WERI-Rb-1 (cell line): Measurements from ENCODE around the gene RGS6.

ENCODE experiments used
- DNase-seq: peaks from one replicate; pipeline ENCODE4 v3.0.0-alpha.2; 2020
- H3K27ac ChIP-seq: fragments of 250-450 bp; sonication (Bioruptor Pico); 2 replicates; pipeline ENCODE4 v1.5.1; 2020; ENCODE audit warnings: mild to moderate bottlenecking, moderate library complexity
- H3K27me3 ChIP-seq: fragments of 250-450 bp; sonication (Bioruptor Pico); 2 replicates; pipeline ENCODE4 v1.5.1; 2021; ENCODE audit warnings: mild to moderate bottlenecking, low read depth, moderate library complexity; ENCODE audit not compliant: insufficient read depth, severe bottlenecking
- H3K36me3 ChIP-seq: fragments of 250-450 bp; sonication (Bioruptor Pico); 2 replicates; pipeline ENCODE4 v1.5.1; 2020; ENCODE audit warnings: mild to moderate bottlenecking, moderate library complexity
- H3K4me3 ChIP-seq: 2 replicates; pipeline ENCODE4 v1.5.1; 2011; ENCODE audit warnings: low read depth, mild to moderate bottlenecking, control low read depth, low read length
- H3K9me3 ChIP-seq: fragments of 250-450 bp; sonication (Bioruptor Pico); 2 replicates; pipeline ENCODE4 v1.5.1; 2021; ENCODE audit warnings: mild to moderate bottlenecking, moderate library complexity; ENCODE audit not compliant: severe bottlenecking
- TF ChIP-seq, protein P1 (sequence below): IDR thresholded peaks from 2 replicates; pipeline ENCODE4 v1.5.1; 2011; ENCODE audit warnings: low read depth, mild to moderate bottlenecking, control low read depth, inconsistent platforms, low read length

Gene RGS6

DNA sequence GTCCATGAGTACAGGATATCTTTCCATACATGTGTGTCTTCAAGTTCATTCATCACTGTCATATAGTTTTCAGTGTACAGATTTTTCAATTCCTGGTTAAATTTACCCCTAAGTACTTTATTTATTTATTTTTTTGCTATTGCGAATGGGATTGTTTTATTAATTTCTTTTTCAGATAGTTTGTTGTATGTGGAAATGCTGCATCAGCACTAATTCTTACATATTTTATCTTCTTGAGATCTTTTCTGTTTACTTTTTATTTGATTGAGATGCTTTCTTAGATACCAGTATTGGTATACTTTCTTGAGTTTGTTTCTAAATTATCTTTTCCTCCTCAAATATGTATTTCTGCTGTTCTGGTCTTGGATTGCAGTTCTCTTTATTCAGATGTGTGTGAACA is 148.9 kb downstream of the RGS6 start:
- H3K9me3 ChIP-seq = peaks cover 6% of the 10 kb centered on the region
- DNase-seq = no peak
- no peaks in the 10 kb centered on the region for H3K27me3 ChIP-seq
- no peaks in the 10 kb centered on the region for H3K36me3 ChIP-seq
- TF ChIP-seq, protein P1, sequence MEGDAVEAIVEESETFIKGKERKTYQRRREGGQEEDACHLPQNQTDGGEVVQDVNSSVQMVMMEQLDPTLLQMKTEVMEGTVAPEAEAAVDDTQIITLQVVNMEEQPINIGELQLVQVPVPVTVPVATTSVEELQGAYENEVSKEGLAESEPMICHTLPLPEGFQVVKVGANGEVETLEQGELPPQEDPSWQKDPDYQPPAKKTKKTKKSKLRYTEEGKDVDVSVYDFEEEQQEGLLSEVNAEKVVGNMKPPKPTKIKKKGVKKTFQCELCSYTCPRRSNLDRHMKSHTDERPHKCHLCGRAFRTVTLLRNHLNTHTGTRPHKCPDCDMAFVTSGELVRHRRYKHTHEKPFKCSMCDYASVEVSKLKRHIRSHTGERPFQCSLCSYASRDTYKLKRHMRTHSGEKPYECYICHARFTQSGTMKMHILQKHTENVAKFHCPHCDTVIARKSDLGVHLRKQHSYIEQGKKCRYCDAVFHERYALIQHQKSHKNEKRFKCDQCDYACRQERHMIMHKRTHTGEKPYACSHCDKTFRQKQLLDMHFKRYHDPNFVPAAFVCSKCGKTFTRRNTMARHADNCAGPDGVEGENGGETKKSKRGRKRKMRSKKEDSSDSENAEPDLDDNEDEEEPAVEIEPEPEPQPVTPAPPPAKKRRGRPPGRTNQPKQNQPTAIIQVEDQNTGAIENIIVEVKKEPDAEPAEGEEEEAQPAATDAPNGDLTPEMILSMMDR = no peak
- H3K27ac ChIP-seq = no peak overlapping the region
- H3K4me3 ChIP-seq = no peak overlapping the region

- peak; percentile 54 for DNase-seq
- TF ChIP-seq, protein P1 = no peak
- Histone ChIP-seq H3K27me3 (no peaks in the 10 kb centered on the region), H3K27ac (peak overlapping the region; percentile 25), H3K9me3 (peaks cover 6% of the 10 kb centered on the region), H3K4me3 (no peak overlapping the region), H3K36me3 (no peaks in the 10 kb centered on the region)
Observed at GRCh38 chr14:72084935-72085334, 152.7 kb downstream of the RGS6 start.

- no peak for DNase-seq
- Histone ChIP-seq H3K27ac (no peak overlapping the region), H3K4me3 (no peak overlapping the region), H3K36me3 (no peaks in the 10 kb centered on the region), H3K9me3 (no peaks in the 10 kb centered on the region), H3K27me3 (no peaks in the 10 kb centered on the region)
- TF ChIP-seq, protein P1 = no peak
Observed at GRCh38 chr14:72089625-72090024, 157.4 kb downstream of the RGS6 start.

DNA sequence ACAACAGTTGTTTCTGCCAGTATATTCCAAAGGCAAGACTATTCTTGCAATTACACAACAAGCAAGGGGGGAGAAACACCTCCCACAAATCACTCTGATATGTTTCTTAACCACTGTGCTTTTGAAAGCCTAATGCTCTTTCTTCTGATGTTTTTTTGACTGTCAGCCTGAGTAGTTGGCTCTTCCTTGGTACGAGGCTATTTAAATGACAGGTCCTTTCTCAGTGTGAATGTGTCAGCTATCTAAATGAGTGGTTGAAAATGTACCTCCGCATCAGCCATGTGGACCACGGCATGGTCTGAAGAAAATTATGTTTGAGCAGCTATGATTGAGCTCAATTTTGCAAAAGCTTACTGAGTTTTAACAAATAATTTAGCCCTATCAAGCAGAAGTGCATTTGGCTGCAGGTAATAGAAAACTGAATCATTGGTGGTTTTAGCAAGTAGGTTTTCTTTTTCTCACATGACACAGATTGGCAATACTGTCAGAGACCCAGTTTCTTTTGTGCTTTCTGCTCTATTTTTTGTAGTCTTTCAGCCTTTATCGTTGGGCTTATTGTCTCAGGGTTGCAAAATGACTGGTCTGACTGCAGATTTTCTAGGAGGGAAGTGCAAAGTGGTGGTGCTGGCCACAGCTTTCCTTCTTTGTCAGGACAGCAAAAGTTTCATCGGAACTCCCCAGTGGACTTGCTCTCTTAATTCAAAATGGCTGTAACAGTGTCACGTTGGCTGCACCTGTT is 162.8 kb downstream of the RGS6 start:
- DNase-seq = no peak
- TF ChIP-seq, protein P1 = no peak
- H3K27ac ChIP-seq = no peak overlapping the region
- no peaks in the 10 kb centered on the region for H3K9me3 ChIP-seq
- no peak overlapping the region for H3K4me3 ChIP-seq
- no peaks in the 10 kb centered on the region for H3K36me3 ChIP-seq
- H3K27me3 ChIP-seq = no peaks in the 10 kb centered on the region

DNA sequence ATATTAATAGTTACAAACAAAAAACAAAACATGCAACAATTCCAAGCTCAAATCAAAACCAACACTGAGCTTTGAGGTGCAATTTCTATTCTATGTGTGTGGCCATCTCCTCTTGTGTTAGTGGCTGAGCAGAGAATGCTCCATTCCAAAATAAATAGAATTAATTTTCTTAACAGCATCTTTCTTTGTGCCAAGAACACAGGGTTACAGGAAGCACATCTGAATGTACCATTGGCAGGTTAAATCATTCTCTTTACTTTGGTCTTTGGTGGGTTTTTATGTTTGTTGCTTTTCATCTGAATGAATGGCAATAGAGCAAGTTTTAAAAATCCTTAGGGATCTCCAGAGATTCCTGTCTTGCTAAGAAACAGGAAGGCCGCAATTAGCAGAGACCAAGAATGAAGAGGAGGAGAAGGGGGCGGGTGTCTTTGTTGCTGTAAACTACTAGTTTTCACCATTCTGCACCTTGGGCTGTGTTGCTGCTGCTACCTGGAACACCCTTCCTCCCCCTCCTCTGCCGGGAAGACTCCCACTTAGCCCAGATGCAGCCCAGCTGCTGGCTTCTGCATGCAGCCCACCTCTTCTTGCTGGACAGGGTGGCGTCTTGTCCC is 165.0 kb downstream of the RGS6 start:
- no peak overlapping the region for H3K4me3 ChIP-seq

More for the DNA sequence above, 165.0 kb downstream of the RGS6 start:
- DNase-seq = no peak
- no peak overlapping the region for H3K27ac ChIP-seq
- no peaks in the 10 kb centered on the region for H3K9me3 ChIP-seq
- H3K27me3 ChIP-seq = no peaks in the 10 kb centered on the region
- no peaks in the 10 kb centered on the region for H3K36me3 ChIP-seq
- TF ChIP-seq, protein P1 = no peak
